ENCODE data around the gene VPS45.

DNA sequence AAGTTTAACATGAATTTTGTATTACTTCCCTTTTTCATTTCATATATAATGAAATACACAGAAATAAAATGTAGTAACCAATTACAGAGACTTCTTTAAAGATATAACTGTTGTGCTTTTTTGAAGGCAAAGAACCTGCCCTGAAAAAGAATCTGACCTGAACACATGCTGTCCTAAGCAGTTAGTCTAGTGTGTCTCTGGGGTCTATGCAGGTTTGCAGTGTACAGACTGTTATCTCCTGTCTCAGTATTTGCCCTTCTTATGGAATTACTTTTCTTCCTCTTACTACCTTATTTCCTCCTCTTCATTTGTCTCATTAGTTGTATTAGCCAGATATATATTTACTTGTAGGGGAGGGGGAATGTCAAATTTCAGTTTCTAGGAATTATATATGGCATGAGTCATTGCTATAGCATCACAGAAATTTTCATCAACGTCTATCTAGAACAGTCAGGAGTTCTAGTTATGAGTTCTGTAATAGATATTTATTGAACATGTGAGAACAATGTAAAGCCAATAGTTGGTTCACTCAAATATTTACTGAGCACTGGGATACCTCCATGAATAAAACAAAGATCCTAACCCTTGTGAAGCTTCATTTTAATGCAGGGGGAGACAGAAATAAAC, 53.8 kb downstream of the VPS45 start:
- TF ChIP-seq EZH2phosphoT487 (IDR thresholded peaks at IDR 0.05; ENCODE audit: insufficient read depth, low read depth) (no peak), EZH2 (IDR thresholded peaks at IDR 0.05; ENCODE audit: insufficient read depth, poor library complexity, severe bottlenecking) (no peak)
